WTC11 (cell line): ENCODE data around the gene ZNF674. TPM values are rescaled to one million over a fixed set of nuclear protein-coding genes. Genes with fewer than 3 reads are reported as not detected.

Experiments used
- ARID4B ChIP-seq: sonication (generic); formaldehyde crosslinking; IDR thresholded peaks from 2 replicates; pipeline ENCODE4 v1.8.0; 2023; ENCODE audit warnings: missing genetic modification reagents, mild to moderate bottlenecking, borderline replicate concordance
- ATF1 ChIP-seq: sonication (generic); formaldehyde crosslinking; IDR thresholded peaks from 2 replicates; pipeline ENCODE4 v1.8.1; 2023; ENCODE audit warnings: mild to moderate bottlenecking, moderate library complexity, missing genetic modification reagents
- ATF2 ChIP-seq: sonication (generic); formaldehyde crosslinking; IDR thresholded peaks from 2 replicates; pipeline ENCODE4 v1.8.1; 2022; ENCODE audit warnings: low read depth, missing genetic modification reagents, borderline replicate concordance
- ATF3 ChIP-seq: sonication (generic); formaldehyde crosslinking; conservative IDR thresholded peaks from 2 replicates; pipeline ENCODE4 v1.8.1; 2022; ENCODE audit warnings: mild to moderate bottlenecking, missing genetic modification reagents
- ATF6 ChIP-seq: sonication (generic); formaldehyde crosslinking; IDR thresholded peaks from 2 replicates; pipeline ENCODE4 v1.8.1; 2023; ENCODE audit warnings: mild to moderate bottlenecking, missing genetic modification reagents
- FOXJ3 ChIP-seq: sonication (generic); formaldehyde crosslinking; IDR thresholded peaks from 2 replicates; pipeline ENCODE4 v1.9.0; 2021; ENCODE audit warnings: missing genetic modification reagents, mild to moderate bottlenecking, borderline replicate concordance
- FOXP1 ChIP-seq: sonication (generic); formaldehyde crosslinking; IDR thresholded peaks from 2 replicates; pipeline ENCODE4 v1.8.0; 2022; ENCODE audit warnings: missing genetic modification reagents, mild to moderate bottlenecking, moderate library complexity, borderline replicate concordance
- FOXP4 ChIP-seq: sonication (generic); formaldehyde crosslinking; IDR thresholded peaks from 2 replicates; pipeline ENCODE4 v1.8.0; 2022; ENCODE audit warnings: mild to moderate bottlenecking, missing genetic modification reagents
- HMGA2 ChIP-seq: fragments of 250-450 bp; sonication (Bioruptor Pico); IDR thresholded peaks from 2 replicates; pipeline ENCODE4 v1.4.0; 2021; ENCODE audit warnings: mild to moderate bottlenecking, moderate library complexity
- IRF2 ChIP-seq: sonication (generic); formaldehyde crosslinking; IDR thresholded peaks from 2 replicates; pipeline ENCODE4 v1.8.0; 2022; ENCODE audit warnings: low read depth, missing genetic modification reagents, borderline replicate concordance
- JAZF1 ChIP-seq: fragments of 250-450 bp; sonication (Bioruptor Pico); IDR thresholded peaks from 2 replicates; pipeline ENCODE4 v1.9.0; 2021; ENCODE audit warnings: moderate library complexity, mild to moderate bottlenecking, inconsistent platforms
- JUN ChIP-seq: sonication (generic); formaldehyde crosslinking; IDR thresholded peaks from 2 replicates; pipeline ENCODE4 v1.8.0; 2023; ENCODE audit warnings: mild to moderate bottlenecking, missing genetic modification reagents
- NFATC4 ChIP-seq: fragments of 250-450 bp; sonication (Bioruptor Pico); IDR thresholded peaks from 2 replicates; pipeline ENCODE4 v1.9.0; 2021; ENCODE audit warnings: mild to moderate bottlenecking
- NFE2L1 ChIP-seq: sonication (generic); formaldehyde crosslinking; IDR thresholded peaks from 2 replicates; pipeline ENCODE4 v1.8.1; 2023; ENCODE audit warnings: missing genetic modification reagents
- NR3C1 ChIP-seq: sonication (generic); formaldehyde crosslinking; conservative IDR thresholded peaks from 2 replicates; pipeline ENCODE4 v1.8.1; 2023; ENCODE audit warnings: low read depth, mild to moderate bottlenecking, missing genetic modification reagents
- PREB ChIP-seq: sonication (generic); formaldehyde crosslinking; IDR thresholded peaks from 2 replicates; pipeline ENCODE4 v1.8.1; 2022; ENCODE audit warnings: mild to moderate bottlenecking, missing genetic modification reagents, moderate library complexity, borderline replicate concordance
- PRRX2 ChIP-seq: fragments of 250-450 bp; sonication (Bioruptor Pico); IDR thresholded peaks from 2 replicates; pipeline ENCODE4 v1.8.0; 2021; ENCODE audit warnings: mild to moderate bottlenecking
- SMAD4 ChIP-seq: sonication (generic); formaldehyde crosslinking; IDR thresholded peaks from 2 replicates; pipeline ENCODE4 v1.8.0; 2022; ENCODE audit warnings: mild to moderate bottlenecking, missing genetic modification reagents
- TEAD1 ChIP-seq: sonication (generic); formaldehyde crosslinking; IDR thresholded peaks from 2 replicates; pipeline ENCODE4 v1.8.0; 2022; ENCODE audit warnings: mild to moderate bottlenecking, missing genetic modification reagents
- TEAD4 ChIP-seq: sonication (generic); formaldehyde crosslinking; IDR thresholded peaks from 2 replicates; pipeline ENCODE4 v1.8.0; 2022; ENCODE audit warnings: mild to moderate bottlenecking, missing genetic modification reagents
- ZBTB21 ChIP-seq: sonication (generic); formaldehyde crosslinking; IDR thresholded peaks from 2 replicates; pipeline ENCODE4 v1.8.1; 2023; ENCODE audit warnings: mild to moderate bottlenecking, missing genetic modification reagents, borderline replicate concordance
- ZNF138 ChIP-seq: sonication (generic); formaldehyde crosslinking; conservative IDR thresholded peaks from 2 replicates; pipeline ENCODE4 v1.8.1; 2022; ENCODE audit warnings: mild to moderate bottlenecking, moderate library complexity, missing genetic modification reagents
- ZNF232 ChIP-seq: sonication (generic); formaldehyde crosslinking; IDR thresholded peaks from 2 replicates; pipeline ENCODE4 v1.8.0; 2022; ENCODE audit warnings: mild to moderate bottlenecking, missing genetic modification reagents
- ZNF281 ChIP-seq: sonication (generic); formaldehyde crosslinking; IDR thresholded peaks from 2 replicates; pipeline ENCODE4 v1.8.0; 2023; ENCODE audit warnings: mild to moderate bottlenecking, missing genetic modification reagents
- ZNF416 ChIP-seq: fragments of 250-450 bp; sonication (Bioruptor Pico); IDR thresholded peaks from 2 replicates; pipeline ENCODE4 v1.9.0; 2021; ENCODE audit warnings: mild to moderate bottlenecking, inconsistent platforms
- ZNF671 ChIP-seq: fragments of 250-450 bp; sonication (Bioruptor Pico); IDR thresholded peaks from 2 replicates; pipeline ENCODE4 v1.8.0; 2021; ENCODE audit warnings: mild to moderate bottlenecking
- total RNA-seq: library from RNA; stranded (reverse); gene quantifications from 3 replicates; pipeline ENCODE4 v1.2.3, GENCODE V29; 2021

The ZNF674 gene
- total RNA-seq, 1 experiment from 2014 or later = 7.0 TPM

- TF ChIP-seq ARID4B (CRISPR knock-in tag) (no peak), SMAD4 (CRISPR knock-in tag) (no peak), FOXP1 (peak; percentile 31; the same call in 1 of the 2 replicates), ZNF671 (CRISPR knock-in tag) (no peak), NFATC4 (CRISPR knock-in tag) (no peak), NFE2L1 (CRISPR knock-in tag) (no peak), TEAD4 (CRISPR knock-in tag) (no peak), NR3C1 (CRISPR knock-in tag) (no peak), IRF2 (no peak), ZNF232 (CRISPR knock-in tag) (0 out of 2 replicates have a peak, but pooled peaks have one; percentile 48), ZNF416 (CRISPR knock-in tag) (no peak), ZNF281 (CRISPR knock-in tag) (no peak), ATF2 (CRISPR knock-in tag) (no peak), JUN (CRISPR knock-in tag) (no peak), ZBTB21 (CRISPR knock-in tag) (no peak), ATF3 (CRISPR knock-in tag) (no peak), ATF6 (CRISPR knock-in tag) (no peak), HMGA2 (CRISPR knock-in tag) (no peak), FOXP4 (peak; percentile 61; the same call in 1 of the 2 replicates), ATF1 (CRISPR knock-in tag) (0 out of 2 replicates have a peak, but pooled peaks have one; percentile 62), JAZF1 (CRISPR knock-in tag) (no peak), TEAD1 (CRISPR knock-in tag) (no peak), FOXJ3 (CRISPR knock-in tag) (no peak), PREB (CRISPR knock-in tag) (no peak), PRRX2 (CRISPR knock-in tag) (no peak), ZNF138 (CRISPR knock-in tag) (0 out of 2 replicates have a peak, but pooled peaks have one; percentile 18)
Measured at GRCh38 chrX:46574774-46575381, 29.7 kb upstream of the ZNF674 start (continued).
